Neuronal stem cell (in vitro differentiated cells): ENCODE data around the gene CCDC85B.

Experiments
- DNase-seq: peaks from one replicate; pipeline ENCODE4 v3.0.0-alpha.2; 2013; ENCODE audit warnings: low spot score
- H2AFZ ChIP-seq: one replicate; pipeline ENCODE4 v1.6.1; 2013; ENCODE audit warnings: mild to moderate bottlenecking, low read length, inconsistent platforms
- H2AK5ac ChIP-seq: 2 replicates; pipeline ENCODE4 v1.6.1; 2013; ENCODE audit warnings: low read depth, mild to moderate bottlenecking, inconsistent platforms, low read length, moderate library complexity, mixed read lengths
- H2BK120ac ChIP-seq: 2 replicates; pipeline ENCODE4 v1.6.1; 2013; ENCODE audit warnings: low read depth, mild to moderate bottlenecking, inconsistent platforms, low read length, moderate library complexity, mixed read lengths
- H2BK12ac ChIP-seq: one replicate; pipeline ENCODE4 v1.6.1; 2013; ENCODE audit warnings: low read length, inconsistent platforms
- H2BK15ac ChIP-seq: 2 replicates; pipeline ENCODE4 v1.6.1; 2013; ENCODE audit warnings: mild to moderate bottlenecking, low read length, inconsistent platforms, mixed read lengths
- H2BK5ac ChIP-seq: one replicate; pipeline ENCODE4 v1.6.1; 2013; ENCODE audit warnings: inconsistent platforms, mild to moderate bottlenecking, low read length, moderate library complexity
- H3K14ac ChIP-seq: one replicate; pipeline ENCODE4 v1.6.1; 2013; ENCODE audit warnings: low read length, inconsistent platforms
- H3K18ac ChIP-seq: 2 replicates; pipeline ENCODE4 v1.6.1; 2013; ENCODE audit warnings: low read length, inconsistent platforms
- H3K23ac ChIP-seq: 2 replicates; pipeline ENCODE4 v1.6.1; 2013; ENCODE audit warnings: low read depth, mild to moderate bottlenecking, mixed read lengths, low read length, inconsistent platforms; ENCODE audit not compliant: poor library complexity
- H3K27ac ChIP-seq: replicated peaks from 3 replicates; pipeline ENCODE4 v1.5.1; 2013; ENCODE audit warnings: low read length, inconsistent platforms
- H3K27me3 ChIP-seq, 3 experiments: 2 replicates each; pipeline ENCODE4 v1.6.1; 2013; ENCODE audit warnings: low read length in 3 of 3, mild to moderate bottlenecking in 2 of 3, inconsistent platforms in 1 of 3, low read depth in 1 of 3, mixed read lengths in 1 of 3, moderate library complexity in 1 of 3; ENCODE audit not compliant: control insufficient read depth in 3 of 3, insufficient read depth in 3 of 3
- H3K36me3 ChIP-seq, 2 donors: replicated peaks in 1 of 2; 2 replicates each; pipeline ENCODE4 v1.6.1; 2013; ENCODE audit warnings: low read length in 2 of 2; ENCODE audit not compliant: control insufficient read depth in 2 of 2, insufficient read depth in 2 of 2
- H3K4ac ChIP-seq: 2 replicates; pipeline ENCODE4 v1.6.1; 2013; ENCODE audit warnings: inconsistent platforms, mild to moderate bottlenecking, low read length, moderate library complexity
- H3K4me1 ChIP-seq, 2 donors: 1 replicate in 1 of 2; 2 replicates in 1 of 2; pipeline ENCODE4 v1.6.1; 2013; ENCODE audit warnings: low read length in 2 of 2, low read depth in 1 of 2; ENCODE audit not compliant: control insufficient read depth in 2 of 2, insufficient read depth in 1 of 2
- H3K4me2 ChIP-seq: one replicate; pipeline ENCODE4 v1.6.1; 2013; ENCODE audit warnings: mild to moderate bottlenecking, low read length, inconsistent platforms; ENCODE audit not compliant: insufficient read depth, poor library complexity, severe bottlenecking
- H3K4me3 ChIP-seq, 2 donors: 2 replicates each; pipeline ENCODE4 v1.5.1; 2013; ENCODE audit warnings: low read length in 2 of 2, mild to moderate bottlenecking in 2 of 2, inconsistent platforms in 1 of 2, moderate library complexity in 1 of 2
- H3K79me1 ChIP-seq: one replicate; pipeline ENCODE4 v1.6.1; 2013; ENCODE audit warnings: low read depth, mild to moderate bottlenecking, inconsistent platforms, low read length, moderate library complexity
- H3K9ac ChIP-seq: one replicate; pipeline ENCODE4 v1.6.1; 2013; ENCODE audit warnings: mild to moderate bottlenecking, low read depth, low read length, inconsistent platforms; ENCODE audit not compliant: poor library complexity
- H3K9me3 ChIP-seq, 2 donors: replicated peaks in 1 of 2; 2 replicates each; pipeline versions ENCODE3 to v1.6.1; 2013; ENCODE audit warnings: low read length in 2 of 2, mild to moderate bottlenecking in 2 of 2, inconsistent platforms in 1 of 2, low read depth in 1 of 2, mixed read lengths in 1 of 2, moderate library complexity in 1 of 2; ENCODE audit not compliant: control insufficient read depth in 2 of 2, insufficient read depth in 1 of 2
- H4K8ac ChIP-seq: one replicate; pipeline ENCODE4 v1.6.1; 2013; ENCODE audit warnings: low read depth, mild to moderate bottlenecking, inconsistent platforms, low read length, moderate library complexity
- H4K91ac ChIP-seq: one replicate; pipeline ENCODE4 v1.6.1; 2013; ENCODE audit warnings: low read length, low read depth, mild to moderate bottlenecking, inconsistent platforms; ENCODE audit not compliant: poor library complexity
- WGBS, 2 donors: extraction: QIAGEN DNeasy Blood & Tissue Kit; methylation state at CpG; one replicate each; pipeline ENCODE4 v1.1.7; 2013; ENCODE audit warnings: missing lambda C conversion rate in 2 of 2, mixed read lengths in 1 of 2; ENCODE audit not compliant: insufficient read length in 2 of 2, insufficient replicate concordance in 1 of 2; ENCODE audit errors: extremely low coverage in 2 of 2; 5-methylcytosine and 5-hydroxymethylcytosine counted together

CCDC85B gene

DNA sequence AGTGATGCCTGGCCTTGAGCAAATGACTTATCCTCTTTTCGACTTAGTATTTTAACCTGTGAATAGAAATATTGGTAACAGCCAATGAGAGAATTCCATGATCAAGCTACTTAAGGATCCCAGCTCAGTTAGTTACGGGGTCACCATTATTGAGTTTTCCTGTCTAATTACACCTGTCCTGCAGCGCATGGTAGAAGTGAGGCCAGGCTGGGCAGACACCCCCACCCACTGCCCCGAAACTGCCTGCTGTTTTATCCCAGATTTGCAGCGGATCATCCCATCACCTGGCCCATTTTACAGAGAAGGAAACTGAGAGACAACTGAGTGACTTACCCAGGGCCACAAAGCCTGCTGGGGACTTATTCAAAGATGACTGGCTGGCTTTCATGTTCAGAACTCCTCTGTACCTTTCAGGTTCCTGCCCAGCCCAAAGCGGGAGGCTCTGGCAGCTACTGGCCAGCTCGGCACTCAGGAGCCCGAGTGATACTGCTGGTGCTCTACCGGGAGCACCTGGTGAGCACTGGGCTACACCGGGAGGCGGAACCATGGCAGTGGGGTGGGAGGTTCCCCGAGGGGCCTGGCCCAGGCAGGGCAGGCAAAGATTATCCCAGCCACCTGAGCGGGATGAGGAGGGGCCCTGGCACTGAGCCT, 28.8 kb upstream of the CCDC85B start:
- Histone ChIP-seq H2BK15ac (no peak overlapping the region), H2AK5ac (peak overlapping the region; percentile 43), H3K4me1 (peaks cover 8 to 12% of the 10 kb centered on the region in 2 donors), H3K27me3 (no peaks in the 10 kb centered on the region), H2BK120ac (no peak overlapping the region), H2AFZ (no peak overlapping the region), H4K91ac (no peak overlapping the region), H3K14ac (no peak overlapping the region), H3K79me1 (peaks cover 24% of the 10 kb centered on the region), H3K4me3 (peak overlapping the region; percentile 38 to 83), H2BK12ac (no peak overlapping the region), H3K36me3 (peaks cover 37 to 54% of the 10 kb centered on the region in 2 donors), H3K9ac (no peak overlapping the region), H3K4me2 (peak overlapping the region; percentile 99), H3K23ac (no peak overlapping the region), H2BK5ac (peak overlapping the region; percentile 95), H3K18ac (no peak overlapping the region), H3K4ac (no peak overlapping the region), H3K9me3 (no peaks in the 10 kb centered on the region), H4K8ac (no peak overlapping the region), H3K27ac (no peak overlapping the region)
- DNase-seq = no peak
- no CpG with 5 or more reads among the region's 13 CpGs for WGBS, 2 donors

DNA sequence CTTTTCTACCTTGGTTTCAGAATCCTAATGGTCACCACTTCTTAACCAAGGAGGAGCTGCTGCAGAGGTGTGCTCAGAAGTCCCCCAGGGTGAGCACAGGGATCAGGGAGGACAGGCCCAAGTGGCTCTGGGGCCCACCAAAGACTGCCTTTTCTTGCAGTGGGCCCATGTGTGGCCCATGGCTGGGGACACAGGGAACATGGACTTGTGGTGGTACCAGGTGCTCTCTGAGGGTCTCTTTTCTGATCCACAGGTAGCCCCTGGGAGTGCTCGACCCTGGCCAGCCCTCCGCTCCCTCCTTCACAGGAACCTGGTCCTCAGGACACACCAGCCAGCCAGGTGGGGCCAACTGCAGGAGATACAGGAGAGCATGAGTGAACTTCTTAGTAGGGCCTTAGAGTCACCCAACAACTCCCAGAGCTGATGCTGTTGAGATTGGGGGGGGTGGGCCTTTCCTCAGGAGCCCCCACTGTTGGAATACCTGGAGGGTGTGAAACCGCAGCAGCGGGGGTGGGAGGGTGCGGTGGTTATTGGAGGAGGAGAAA, 28.2 kb upstream of the CCDC85B start:
- Histone ChIP-seq H3K79me1 (peaks cover 22% of the 10 kb centered on the region), H2BK120ac (no peak overlapping the region), H3K27me3 (no peaks in the 10 kb centered on the region), H3K36me3 (peaks cover 40 to 58% of the 10 kb centered on the region in 2 donors), H3K9ac (no peak overlapping the region), H3K4me3 (peak overlapping the region in 1 of 2 donors; percentile 83), H3K9me3 (no peaks in the 10 kb centered on the region), H2AK5ac (peak overlapping the region; percentile 43), H3K14ac (no peak overlapping the region), H2BK5ac (no peak overlapping the region), H2BK15ac (no peak overlapping the region), H3K4me2 (no peak overlapping the region), H4K91ac (no peak overlapping the region), H3K4ac (no peak overlapping the region), H2BK12ac (no peak overlapping the region), H3K23ac (no peak overlapping the region), H4K8ac (no peak overlapping the region), H3K18ac (no peak overlapping the region), H2AFZ (no peak overlapping the region), H3K27ac (no peak overlapping the region), H3K4me1 (peaks cover 8 to 14% of the 10 kb centered on the region in 2 donors)
- no CpG with 5 or more reads among the region's 5 CpGs for WGBS, 2 donors
- no peak for DNase-seq

DNA sequence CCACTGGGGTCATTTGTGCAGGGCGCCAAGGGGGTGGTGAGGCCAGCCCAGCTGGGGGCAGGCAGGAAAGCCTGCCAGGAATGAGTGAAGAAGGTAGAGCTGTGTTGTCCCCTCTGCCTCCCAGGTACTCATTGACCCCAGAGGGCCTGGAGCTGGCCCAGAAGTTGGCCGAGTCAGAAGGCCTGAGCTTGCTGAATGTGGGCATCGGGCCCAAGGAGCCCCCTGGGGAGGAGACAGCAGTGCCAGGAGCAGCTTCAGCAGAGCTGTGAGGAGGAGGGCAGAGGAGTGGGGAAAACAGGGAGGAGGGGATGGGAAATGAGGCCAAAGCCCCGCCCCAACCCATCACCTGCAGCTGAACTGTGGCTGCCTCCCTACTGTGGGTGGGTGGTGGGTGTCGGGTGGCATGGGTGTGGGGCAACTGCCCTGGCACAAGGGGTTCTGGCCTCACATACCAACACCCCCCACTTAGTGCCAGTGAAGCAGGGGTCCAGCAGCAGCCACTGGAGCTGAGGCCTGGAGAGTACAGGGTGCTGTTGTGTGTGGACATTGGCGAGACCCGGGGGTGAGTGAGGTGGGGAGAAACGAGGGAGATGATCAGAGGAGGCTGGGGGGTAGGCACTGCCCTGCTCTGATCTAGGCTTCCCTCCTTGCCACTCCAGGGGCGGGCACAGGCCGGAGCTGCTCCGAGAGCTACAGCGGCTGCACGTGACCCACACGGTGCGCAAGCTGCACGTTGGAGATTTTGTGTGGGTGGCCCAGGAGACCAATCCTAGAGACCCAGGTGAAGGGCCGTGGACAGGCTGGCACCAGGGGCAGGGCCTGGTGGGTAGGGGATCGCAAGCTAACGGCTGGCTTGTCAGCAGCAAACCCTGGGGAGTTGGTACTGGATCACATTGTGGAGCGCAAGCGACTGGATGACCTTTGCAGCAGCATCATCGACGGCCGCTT, 27.3 kb upstream of the CCDC85B start:
- no peak for DNase-seq
- Histone ChIP-seq H2BK120ac (no peak overlapping the region), H3K18ac (no peak overlapping the region), H3K27ac (no peak overlapping the region), H4K8ac (no peak overlapping the region), H3K4me1 (peaks cover 8 to 15% of the 10 kb centered on the region in 2 donors), H3K4me2 (no peak overlapping the region), H2AK5ac (no peak overlapping the region), H3K36me3 (peaks cover 40 to 65% of the 10 kb centered on the region in 2 donors), H3K9ac (peak overlapping the region; percentile 16), H2BK15ac (no peak overlapping the region), H3K79me1 (peaks cover 19% of the 10 kb centered on the region), H2BK5ac (no peak overlapping the region), H4K91ac (no peak overlapping the region), H2BK12ac (no peak overlapping the region), H3K4ac (no peak overlapping the region), H3K23ac (peak overlapping the region; percentile 0), H2AFZ (no peak overlapping the region), H3K27me3 (no peaks in the 10 kb centered on the region), H3K14ac (no peak overlapping the region), H3K4me3 (no peak overlapping the region), H3K9me3 (no peaks in the 10 kb centered on the region)
- no CpG with 5 or more reads among the region's 24 CpGs for WGBS, 2 donors
